Pancreas (tissue), 10 donors: ENCODE data around the gene PLPPR2. TPM values are rescaled to one million over a fixed set of nuclear protein-coding genes. Genes with fewer than 3 reads are reported as not detected.

Source experiments
- ATAC-seq, 4 donors: fragments of 200-7000 bp; cut with Tn5 transposase; one replicate each; pipeline versions ENCODE4 v1.8.0 to v1.9.1; 2020; ENCODE audit warnings: mild to moderate bottlenecking in 4 of 4, moderate library complexity in 4 of 4
- DNase-seq, 6 donors: peaks; one replicate each; pipeline ENCODE4 v3.0.0-alpha.2; 2020
- FAIRE-seq: peaks from 2 replicates; lab custom pipeline; 2012; peaks lifted over from hg19 to GRCh38; lab: Jason Lieb, UNC
- H3K27ac ChIP-seq, 4 donors: fragments of 200-600 bp; sonication (generic); 1 replicate in 3 of 4; 2 replicates in 1 of 4; pipeline versions ENCODE4 v1.5.0 to v1.8.0; 2020
- H3K27me3 ChIP-seq, 4 donors: fragments of 200-600 bp; one replicate each; pipeline ENCODE4 v1.8.0; 2021
- H3K36me3 ChIP-seq, 3 donors: fragments of 200-600 bp; sonication (generic) in 1 of 3; one replicate each; pipeline versions ENCODE4 v1.5.0 to v1.8.0; 2020 to 2021
- H3K4me1 ChIP-seq, 3 donors: fragments of 200-600 bp; one replicate each; pipeline ENCODE4 v1.8.0; 2021
- H3K4me3 ChIP-seq, 4 donors: fragments of 200-600 bp; sonication (generic) in 2 of 4; one replicate each; pipeline versions ENCODE4 v1.5.0 to v1.8.0; 2020 to 2021
- H3K9me3 ChIP-seq, 4 donors: fragments of 200-600 bp; one replicate each; pipeline ENCODE4 v1.8.0; 2021
- WGBS, 2 donors: extraction: QIAGEN DNeasy Blood & Tissue Kit; methylation state at CpG; one replicate each; pipeline ENCODE4 v1.1.7; 2013; 5-methylcytosine and 5-hydroxymethylcytosine counted together
- intact Hi-C, 3 donors: fragments of 100-400 bp; cut with DNase I; formaldehyde crosslinking; loops; one replicate each; pipeline versions ENCODE4 v1.11.1 to v1.14.2; 2022
- polyA plus RNA-seq, 2 donors: library from polyadenylated mRNA; stranded (reverse); fragments of 200-250 nt; gene quantifications; one replicate each; pipeline ENCODE4 v1.2.3, GENCODE V29; 2013
- total RNA-seq, 6 donors: library from RNA; stranded (reverse); fragmentation: NEBNext Ultra II Directional in 4 of 6; extraction: Animal tissue kit (Norgen Biotek cat#: 25700) in 4 of 6; gene quantifications; one replicate each; pipeline versions ENCODE4 v1.2.1 to v1.2.4, GENCODE V29; 2021 to 2023
- TF ChIP-seq, protein P1 (sequence below), 4 donors: fragments of 200-600 bp; sonication (generic) in 3 of 4; IDR thresholded peaks; one replicate each; pipeline versions ENCODE4 v1.5.0 to v1.8.0; 2021; ENCODE audit warnings: antibody characterized with exemption in 4 of 4
- donor health status: healthy with polysubstance abuse.
- donor health status: DM: no; HTN: no; CAD: no; lungs with moderate emphysema.
- donor health status: DM: no; HTN: no; CAD: no.
- donor health status: control.
- donor health status: control.
- donor health status: Bipolar disorder and iron deficiency.
- donor health status: DM: yes; HTN: yes; CAD: no.
- donor health status: DM: no; HTN: no; CAD: no.
- donor health status: DM: no; HTN: no; CAD: no.
- donor health status: DM: yes; HTN: yes; CAD: no.

PLPPR2 gene
- total and polyA plus RNA-seq, 8 donors, result 4.4 to 32.8 (median 7.6) TPM

DNA sequence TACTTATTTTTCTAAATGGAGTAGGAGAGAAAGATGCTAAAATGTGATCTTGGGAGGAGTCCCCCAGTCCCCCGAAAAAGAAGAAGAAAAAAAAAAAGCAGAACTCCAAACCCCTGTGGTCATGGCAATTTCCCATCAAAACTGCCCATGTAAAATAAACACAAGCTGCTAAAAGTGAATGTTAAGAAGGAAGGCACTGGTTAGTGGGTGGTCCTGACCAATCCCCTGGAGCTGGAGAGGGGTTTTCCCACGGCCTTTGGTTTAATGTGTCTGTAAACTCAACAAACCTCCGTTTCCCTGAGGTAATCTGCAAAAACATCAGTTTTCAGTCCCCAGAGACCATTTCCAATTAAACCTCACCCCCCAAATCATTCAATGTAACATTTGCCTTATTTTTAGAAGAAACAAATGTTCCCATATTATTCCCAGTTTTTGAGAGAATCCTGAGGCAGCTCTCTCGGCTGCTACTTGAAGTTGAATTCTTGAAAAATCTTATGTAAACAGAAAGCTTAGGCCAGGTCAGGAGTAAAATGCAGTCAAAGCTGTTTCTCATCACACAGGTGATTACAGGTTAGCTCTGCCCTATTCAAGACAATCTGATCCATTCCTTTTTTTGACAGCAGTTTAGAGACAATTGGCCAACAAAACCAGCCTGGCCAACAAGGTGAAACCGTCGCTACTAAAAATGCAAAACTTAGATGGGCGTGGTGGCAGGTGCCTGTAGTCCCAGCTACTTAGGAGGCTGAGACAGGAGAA lies 32.8 kb upstream of the PLPPR2 start:
- Histone ChIP-seq H3K27ac (peak overlapping the region in 1 of 4 donors; percentile 8), H3K9me3 (no peaks in the 10 kb centered on the region), H3K27me3 (no peaks in the 10 kb centered on the region), H3K4me1 (peaks cover 3 to 16% (median 7%) of the 10 kb centered on the region in 3 donors), H3K4me3 (no peak overlapping the region), H3K36me3 (peaks cover 0 to 25% (median 4%) of the 10 kb centered on the region in 3 donors)
- WGBS, 2 donors, result 29 to 30% methylated on average over 7 of the region's 7 CpGs
- TF ChIP-seq, protein P1, sequence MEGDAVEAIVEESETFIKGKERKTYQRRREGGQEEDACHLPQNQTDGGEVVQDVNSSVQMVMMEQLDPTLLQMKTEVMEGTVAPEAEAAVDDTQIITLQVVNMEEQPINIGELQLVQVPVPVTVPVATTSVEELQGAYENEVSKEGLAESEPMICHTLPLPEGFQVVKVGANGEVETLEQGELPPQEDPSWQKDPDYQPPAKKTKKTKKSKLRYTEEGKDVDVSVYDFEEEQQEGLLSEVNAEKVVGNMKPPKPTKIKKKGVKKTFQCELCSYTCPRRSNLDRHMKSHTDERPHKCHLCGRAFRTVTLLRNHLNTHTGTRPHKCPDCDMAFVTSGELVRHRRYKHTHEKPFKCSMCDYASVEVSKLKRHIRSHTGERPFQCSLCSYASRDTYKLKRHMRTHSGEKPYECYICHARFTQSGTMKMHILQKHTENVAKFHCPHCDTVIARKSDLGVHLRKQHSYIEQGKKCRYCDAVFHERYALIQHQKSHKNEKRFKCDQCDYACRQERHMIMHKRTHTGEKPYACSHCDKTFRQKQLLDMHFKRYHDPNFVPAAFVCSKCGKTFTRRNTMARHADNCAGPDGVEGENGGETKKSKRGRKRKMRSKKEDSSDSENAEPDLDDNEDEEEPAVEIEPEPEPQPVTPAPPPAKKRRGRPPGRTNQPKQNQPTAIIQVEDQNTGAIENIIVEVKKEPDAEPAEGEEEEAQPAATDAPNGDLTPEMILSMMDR (IDR thresholded peaks at IDR 0.05), result no peak
- FAIRE-seq (no peak), ATAC-seq (peak in 1 of 4 donors; percentile 6), DNase-seq (no peak)
- intact Hi-C loops, result no loop called here

DNA sequence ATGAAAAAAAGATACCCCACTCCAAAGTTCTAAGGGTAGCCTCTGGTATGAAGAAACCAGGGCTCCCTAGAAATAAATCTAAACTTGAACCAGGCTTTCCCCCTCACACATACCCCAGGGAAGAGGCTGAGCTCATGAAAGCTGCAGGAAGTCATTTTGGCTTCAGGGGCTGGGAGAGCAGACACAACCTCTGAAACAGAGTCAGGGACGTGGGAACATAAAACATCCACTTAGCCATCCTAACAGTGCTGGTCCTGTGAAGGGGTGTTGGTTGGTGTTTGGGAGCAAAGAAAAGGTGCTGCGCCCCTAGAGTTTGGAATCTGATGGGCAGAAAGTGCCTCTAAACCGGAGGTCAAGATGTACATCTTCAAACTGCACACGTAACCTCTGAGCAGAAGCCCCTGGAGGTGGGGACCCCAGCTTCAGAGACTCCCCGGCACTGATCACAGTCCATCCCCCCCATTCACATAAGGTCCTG lies 31.6 kb upstream of the PLPPR2 start:
- H3K27ac ChIP-seq, result peak overlapping the region in 3 of 4 donors; percentile 20 to 68 (median 58)
- FAIRE-seq, result no peak
- peak in 1 of 4 donors; percentile 4 for ATAC-seq
- TF ChIP-seq, protein P1 (IDR thresholded peaks at IDR 0.05), result no peak
- no peaks in the 10 kb centered on the region for H3K27me3 ChIP-seq
- H3K9me3 ChIP-seq, result no peaks in the 10 kb centered on the region
- H3K36me3 ChIP-seq, result peaks cover 0 to 33% (median 7%) of the 10 kb centered on the region in 3 donors
- intact Hi-C loops, result no loop called here
- 72 to 78% methylated on average over 5 of the region's 5 CpGs for WGBS, 2 donors
- no peak overlapping the region for H3K4me3 ChIP-seq
- peaks cover 3 to 16% (median 7%) of the 10 kb centered on the region in 3 donors for H3K4me1 ChIP-seq
- DNase-seq, result no peak

DNA sequence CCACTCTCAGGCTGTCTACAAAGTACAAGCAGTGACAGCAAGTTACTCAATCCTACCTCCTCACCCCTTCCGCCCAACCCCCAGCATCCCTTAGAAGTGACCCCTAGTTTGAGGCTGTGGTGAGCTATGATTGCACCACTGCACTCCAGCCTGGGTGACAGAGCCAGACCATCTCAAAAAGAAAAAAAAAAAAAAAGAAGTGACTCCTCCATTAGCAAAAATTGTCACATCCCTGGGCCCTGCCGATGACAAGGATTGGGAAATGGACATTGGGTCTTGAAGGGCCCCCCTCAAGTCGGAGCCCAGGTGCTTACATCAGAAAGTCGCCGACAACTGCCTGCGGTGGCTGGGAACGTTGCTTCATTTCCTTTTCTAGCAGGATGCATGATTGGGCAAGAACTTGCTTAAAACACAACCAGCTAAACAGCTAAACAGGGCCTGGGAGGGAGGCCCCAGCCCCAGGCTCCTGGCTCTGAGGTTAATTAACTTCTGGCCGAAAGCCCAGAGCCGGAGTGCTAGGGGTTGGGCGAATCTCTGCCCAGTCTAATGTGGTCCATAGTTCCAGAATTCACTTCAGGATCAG lies 31.1 kb upstream of the PLPPR2 start:
- intact Hi-C loops, result no loop called here
- H3K27me3 ChIP-seq, result no peaks in the 10 kb centered on the region
- DNase-seq, result peak in 5 of 6 donors; percentile 54 to 67 (median 63)
- H3K9me3 ChIP-seq, result no peaks in the 10 kb centered on the region
- TF ChIP-seq, protein P1 (IDR thresholded peaks at IDR 0.05), result no peak
- WGBS, 2 donors, result 34 to 49% methylated on average over 10 of the region's 10 CpGs
- no peak overlapping the region for H3K4me3 ChIP-seq
- ATAC-seq, result peak; percentile 51 to 85 (median 76)
- H3K36me3 ChIP-seq, result peaks cover 0 to 38% (median 7%) of the 10 kb centered on the region in 3 donors
- H3K4me1 ChIP-seq, result peaks cover 3 to 16% (median 7%) of the 10 kb centered on the region in 3 donors
- peak overlapping the region in 3 of 4 donors; percentile 20 to 68 (median 58) for H3K27ac ChIP-seq
- FAIRE-seq, result no peak

DNA sequence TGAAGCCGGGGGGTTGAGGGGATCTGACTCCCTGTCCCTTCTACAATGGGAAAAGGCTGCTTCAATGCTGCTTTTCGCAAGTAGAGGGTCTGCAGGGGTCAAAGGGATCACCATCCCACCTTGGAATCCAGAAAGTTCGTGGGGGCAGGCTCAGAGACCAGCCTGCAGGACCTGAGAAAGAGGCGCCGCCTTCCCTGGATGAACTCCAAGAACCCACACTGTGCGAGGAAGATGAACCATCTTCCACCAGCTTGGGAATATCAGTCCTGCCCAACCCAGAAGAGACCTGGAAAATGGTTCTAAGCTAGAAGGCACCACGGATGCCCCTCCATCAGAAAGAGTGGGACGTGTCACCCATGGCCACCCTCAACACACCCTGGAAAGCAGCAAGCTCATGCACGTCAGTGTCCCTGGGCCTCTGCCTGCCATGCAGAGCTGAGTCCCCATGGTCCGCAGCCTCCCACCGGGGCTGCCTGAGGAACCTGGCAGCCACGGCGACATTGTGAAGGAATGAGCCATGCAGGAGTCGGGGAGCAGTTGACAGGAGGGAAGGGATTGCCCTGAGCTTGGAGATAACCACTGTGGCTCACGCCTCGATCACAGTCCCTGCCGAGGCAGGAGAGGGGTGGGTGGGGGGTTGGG lies 30.4 kb upstream of the PLPPR2 start:
- no peaks in the 10 kb centered on the region for H3K27me3 ChIP-seq
- no peaks in the 10 kb centered on the region for H3K9me3 ChIP-seq
- DNase-seq (peak in 1 of 6 donors; percentile 45), ATAC-seq (no peak), FAIRE-seq (no peak)
- TF ChIP-seq, protein P1 (IDR thresholded peaks at IDR 0.05), result no peak
- H3K36me3 ChIP-seq, result peaks cover 0 to 40% (median 7%) of the 10 kb centered on the region in 3 donors
- intact Hi-C loops, result no loop called here
- WGBS, 2 donors, result 77 to 81% methylated on average over 17 of the region's 17 CpGs
- peaks cover 3 to 16% (median 7%) of the 10 kb centered on the region in 3 donors for H3K4me1 ChIP-seq
- no peak overlapping the region for H3K4me3 ChIP-seq
- H3K27ac ChIP-seq, result peak overlapping the region in 1 of 4 donors; percentile 68
